Prostate gland (tissue), 2 donors: ENCODE data around the gene AKAP8L. TPM values are rescaled to one million over a fixed set of nuclear protein-coding genes. Genes with fewer than 3 reads are reported as not detected.

Source experiments
- DNase-seq: peaks from one replicate; pipeline ENCODE4 v3.0.0-alpha.2; 2019; ENCODE audit warnings: low spot score
- H3K27ac ChIP-seq, 2 donors: fragments of 200-600 bp; sonication (generic); 2 replicates each; pipeline ENCODE4 v1.5.1; 2017 to 2019
- H3K27me3 ChIP-seq: fragments of 200-600 bp; sonication (generic); replicated peaks from 2 replicates; pipeline ENCODE4 v1.5.1; 2019; ENCODE audit not compliant: insufficient read depth
- H3K36me3 ChIP-seq, 2 donors: fragments of 200-600 bp; sonication (generic); 1 replicate in 1 of 2; 2 replicates in 1 of 2; pipeline versions ENCODE4 v1.5.1 to v1.8.1; 2017 to 2019
- H3K4me1 ChIP-seq: fragments of 200-600 bp; sonication (generic); replicated peaks from 2 replicates; pipeline ENCODE4 v1.5.1; 2019
- H3K4me3 ChIP-seq, 2 donors: fragments of 200-600 bp; sonication (generic); 2 replicates each; pipeline ENCODE4 v1.5.1; 2017 to 2019
- H3K9me3 ChIP-seq: fragments of 200-600 bp; sonication (generic); 2 replicates; pipeline ENCODE4 v1.5.1; 2017
- POLR2A ChIP-seq: fragments of 450-650 bp; IDR thresholded peaks from one replicate; pipeline ENCODE4 v1.6.1; 2016; ENCODE audit warnings: antibody characterized with exemption, mild to moderate bottlenecking
- POLR2AphosphoS5 ChIP-seq: sonication (generic); formaldehyde crosslinking; IDR thresholded peaks from one replicate; pipeline ENCODE4 v1.6.1; 2017; ENCODE audit warnings: antibody characterized with exemption
- WGBS: methylation state at CpG from one replicate; pipeline ENCODE4 v1.1.5; 2018; 5-methylcytosine and 5-hydroxymethylcytosine counted together
- intact Hi-C: fragments of 100-400 bp; cut with DNase I; formaldehyde crosslinking; loops from one replicate; pipeline ENCODE4 v1.14.2; 2022
- total RNA-seq, 2 donors: library from RNA; depleted of rRNA; stranded (reverse); fragments of >200 nt; gene quantifications; one replicate each; pipeline ENCODE4 v1.1.0, GENCODE V29; 2016
- TF ChIP-seq, protein P1 (sequence below), 4 experiments: fragments of 200-600 bp in 2 of 4; fragments of 450-650 bp in 2 of 4; sonication (generic) in 2 of 4; IDR thresholded peaks; 1 replicate in 3 of 4; 2 replicates in 1 of 4; pipeline ENCODE4 v1.5.1; 2016 to 2019; ENCODE audit warnings: antibody characterized with exemption in 4 of 4, mild to moderate bottlenecking in 2 of 4, moderate library complexity in 2 of 4

The AKAP8L gene
- total RNA-seq, 2 donors from 2014 or later, result 107 to 269 TPM

DNA sequence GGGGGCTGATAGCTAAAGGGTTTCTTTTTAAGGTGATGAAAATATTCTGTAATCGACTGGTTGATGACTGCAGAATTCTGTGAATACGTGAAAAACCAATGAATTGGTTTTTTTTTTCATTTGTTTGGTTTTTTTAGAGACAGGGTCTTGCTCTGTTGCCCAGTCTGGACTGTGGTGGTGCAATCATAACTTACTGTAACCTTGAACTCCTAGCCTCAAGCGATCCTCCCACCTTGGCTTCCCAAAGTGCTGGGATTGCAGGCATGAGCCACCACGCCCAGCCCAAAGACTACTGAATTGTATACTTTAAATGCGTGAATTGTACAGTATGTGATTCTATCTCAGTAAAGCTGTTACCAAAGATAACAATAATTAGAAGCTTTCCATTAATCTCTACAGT is 24.4 kb downstream of the AKAP8L start:
- no peak for TF ChIP-seq POLR2A
- no peak for TF ChIP-seq POLR2AphosphoS5
- TF ChIP-seq, protein P1, sequence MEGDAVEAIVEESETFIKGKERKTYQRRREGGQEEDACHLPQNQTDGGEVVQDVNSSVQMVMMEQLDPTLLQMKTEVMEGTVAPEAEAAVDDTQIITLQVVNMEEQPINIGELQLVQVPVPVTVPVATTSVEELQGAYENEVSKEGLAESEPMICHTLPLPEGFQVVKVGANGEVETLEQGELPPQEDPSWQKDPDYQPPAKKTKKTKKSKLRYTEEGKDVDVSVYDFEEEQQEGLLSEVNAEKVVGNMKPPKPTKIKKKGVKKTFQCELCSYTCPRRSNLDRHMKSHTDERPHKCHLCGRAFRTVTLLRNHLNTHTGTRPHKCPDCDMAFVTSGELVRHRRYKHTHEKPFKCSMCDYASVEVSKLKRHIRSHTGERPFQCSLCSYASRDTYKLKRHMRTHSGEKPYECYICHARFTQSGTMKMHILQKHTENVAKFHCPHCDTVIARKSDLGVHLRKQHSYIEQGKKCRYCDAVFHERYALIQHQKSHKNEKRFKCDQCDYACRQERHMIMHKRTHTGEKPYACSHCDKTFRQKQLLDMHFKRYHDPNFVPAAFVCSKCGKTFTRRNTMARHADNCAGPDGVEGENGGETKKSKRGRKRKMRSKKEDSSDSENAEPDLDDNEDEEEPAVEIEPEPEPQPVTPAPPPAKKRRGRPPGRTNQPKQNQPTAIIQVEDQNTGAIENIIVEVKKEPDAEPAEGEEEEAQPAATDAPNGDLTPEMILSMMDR (IDR thresholded peaks at IDR 0.05), result no peak
- Histone ChIP-seq H3K27ac (no peak overlapping the region), H3K36me3 (peaks cover 14 to 32% of the 10 kb centered on the region in 2 donors), H3K9me3 (no peaks in the 10 kb centered on the region), H3K27me3 (no peaks in the 10 kb centered on the region), H3K4me1 (no peaks in the 10 kb centered on the region), H3K4me3 (no peak overlapping the region)
- 91% methylated on average over 5 of the region's 5 CpGs for WGBS
- DNase-seq, result no peak
- intact Hi-C loops, result no loop called here

DNA sequence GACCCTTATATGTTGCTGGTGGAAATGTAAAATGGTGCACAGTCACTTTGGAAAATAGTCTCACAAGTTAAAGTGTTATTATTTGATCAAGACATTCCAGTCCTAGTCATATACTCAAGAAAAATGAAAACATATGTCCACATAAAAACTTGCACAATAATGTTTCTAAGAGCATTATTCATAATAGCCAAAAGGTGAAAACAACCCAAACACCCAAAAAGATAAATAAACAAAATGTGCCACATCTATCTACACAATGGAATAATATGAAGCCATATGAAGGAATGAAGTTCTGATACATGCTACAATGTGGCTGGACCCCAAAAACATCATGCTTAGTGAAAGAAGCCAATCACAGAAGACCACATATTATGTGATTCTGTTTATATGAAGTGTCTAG is 24.8 kb downstream of the AKAP8L start:
- H3K36me3 ChIP-seq, result peaks cover 9 to 27% of the 10 kb centered on the region in 2 donors
- H3K27ac ChIP-seq, result no peak overlapping the region
- H3K4me1 ChIP-seq, result no peaks in the 10 kb centered on the region
- TF ChIP-seq POLR2AphosphoS5, result no peak
- TF ChIP-seq, protein P1 (IDR thresholded peaks at IDR 0.05), result no peak
- no peak for TF ChIP-seq POLR2A
- no peak overlapping the region for H3K4me3 ChIP-seq
- no peaks in the 10 kb centered on the region for H3K27me3 ChIP-seq
- no peak for DNase-seq
- intact Hi-C loops, result no loop called here
- no peaks in the 10 kb centered on the region for H3K9me3 ChIP-seq

DNA sequence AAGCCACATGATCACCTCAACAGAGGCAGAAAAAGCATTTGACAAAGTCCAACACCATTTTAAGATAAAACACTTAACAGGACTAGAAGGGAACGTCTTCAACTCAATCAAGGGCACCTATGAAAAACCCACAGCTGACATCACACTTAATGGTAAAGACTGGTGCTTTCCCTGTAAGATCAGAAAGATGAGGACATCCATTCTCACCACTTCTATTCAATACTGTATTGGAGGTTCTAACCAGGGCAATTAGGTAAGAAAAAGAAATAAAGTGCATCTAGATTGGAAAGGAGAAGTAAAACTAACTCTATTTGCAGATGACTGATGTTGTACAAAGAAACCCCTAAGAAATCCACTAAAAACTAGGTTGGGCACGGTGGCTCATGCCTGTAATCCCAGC is 28.0 kb downstream of the AKAP8L start:
- H3K4me1 ChIP-seq, result no peaks in the 10 kb centered on the region
- no peak overlapping the region for H3K27ac ChIP-seq
- H3K36me3 ChIP-seq, result peaks cover 0 to 4% of the 10 kb centered on the region in 2 donors
- WGBS, result 83% methylated on average over 2 of the region's 2 CpGs
- no peaks in the 10 kb centered on the region for H3K27me3 ChIP-seq
- H3K9me3 ChIP-seq, result no peaks in the 10 kb centered on the region
- no peak for TF ChIP-seq POLR2A
- TF ChIP-seq, protein P1 (IDR thresholded peaks at IDR 0.05), result no peak
- no peak overlapping the region for H3K4me3 ChIP-seq
- intact Hi-C loops, result no loop called here
- DNase-seq, result no peak

DNA sequence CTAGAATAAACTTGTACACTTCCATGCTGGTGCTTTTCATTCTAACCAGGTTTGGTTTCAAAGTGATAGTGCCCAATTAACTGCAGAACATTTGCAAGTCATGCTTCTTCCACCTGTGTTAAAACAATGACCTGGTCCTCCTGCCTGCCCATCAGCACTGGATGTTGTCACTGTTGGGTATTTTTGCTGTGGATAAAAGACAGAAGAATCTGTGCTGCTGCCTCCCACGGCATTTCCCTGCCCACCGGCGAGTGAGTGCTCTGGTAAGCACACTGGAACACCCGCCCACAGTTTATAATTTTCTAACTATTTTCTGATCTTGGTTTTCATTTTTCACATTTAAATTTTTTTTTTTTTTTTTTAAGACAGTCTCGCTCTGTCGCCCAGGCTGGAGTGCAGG is 36.9 kb downstream of the AKAP8L start:
- H3K36me3 ChIP-seq, result no peaks in the 10 kb centered on the region
- no peak for DNase-seq
- H3K4me1 ChIP-seq, result peaks cover 15% of the 10 kb centered on the region
- H3K27me3 ChIP-seq, result no peaks in the 10 kb centered on the region
- H3K4me3 ChIP-seq, result no peak overlapping the region
- no peaks in the 10 kb centered on the region for H3K9me3 ChIP-seq
- intact Hi-C loops, result loop anchor here (5.0 kb wide), 1 partner anchor 35 kb away; the partner anchor contains the start of gene AKAP8L
- WGBS, result 82% methylated on average over 6 of the region's 6 CpGs
- H3K27ac ChIP-seq, result no peak overlapping the region
- TF ChIP-seq POLR2AphosphoS5, result no peak
- no peak for TF ChIP-seq POLR2A
- TF ChIP-seq, protein P1 (IDR thresholded peaks at IDR 0.05), result no peak

DNA sequence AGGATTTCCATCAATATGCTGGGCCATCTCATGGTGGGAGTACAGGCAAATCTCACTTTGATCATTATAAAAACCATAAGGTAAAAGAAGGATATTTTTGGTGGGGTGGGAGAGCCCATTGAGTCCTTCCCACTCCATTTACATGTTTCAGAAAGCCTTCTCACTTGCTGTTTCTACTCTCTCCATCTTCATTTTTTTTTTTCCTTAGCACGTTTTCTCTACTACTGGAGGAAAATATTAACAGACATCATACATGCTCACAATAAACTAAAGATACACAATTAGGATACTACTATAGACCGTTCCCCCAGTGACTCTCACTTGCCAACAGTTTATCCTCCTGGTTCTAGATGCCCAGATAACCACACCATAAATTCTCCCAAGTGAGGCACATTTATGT is 37.4 kb downstream of the AKAP8L start:
- TF ChIP-seq, protein P1 (IDR thresholded peaks at IDR 0.05), result no peak
- no peak for TF ChIP-seq POLR2AphosphoS5
- TF ChIP-seq POLR2A, result no peak

More for the DNA sequence above, 37.4 kb downstream of the AKAP8L start:
- no peaks in the 10 kb centered on the region for H3K9me3 ChIP-seq
- no peaks in the 10 kb centered on the region for H3K36me3 ChIP-seq
- intact Hi-C loops, result loop anchor here (5.0 kb wide), 1 partner anchor 36 kb away; the partner anchor contains the start of gene AKAP8L
- H3K27me3 ChIP-seq, result no peaks in the 10 kb centered on the region
- H3K4me3 ChIP-seq, result no peak overlapping the region
- DNase-seq, result no peak
- peaks cover 17% of the 10 kb centered on the region for H3K4me1 ChIP-seq
- WGBS, result 43% methylated on average over 2 of the region's 2 CpGs
- peak overlapping the region in 1 of 2 donors; percentile 96 for H3K27ac ChIP-seq
